Mucosa of gallbladder (tissue), 1 donor: Measurements from ENCODE around the gene MT1B. TPM values are rescaled to one million over a fixed set of nuclear protein-coding genes. Genes with fewer than 3 reads are reported as not detected.
A peak's percentile ranks its signal among the peaks of the same experiment; 100 is the strongest.
"Not testable (repeated sequence)": the region's sequence is repeated elsewhere in the genome, so short reads cannot be mapped to it uniquely, and the experiment has no call there.

Experiments used
- DNase-seq: peaks from one replicate; pipeline ENCODE4 v3.0.0-alpha.2; 2020; ENCODE audit warnings: low spot score
- total RNA-seq: library from RNA; stranded (reverse); gene quantifications from one replicate; pipeline ENCODE4 v1.2.1, GENCODE V29; 2021
- donor health status: DM: no; HTN: no; CAD: no.

The MT1B gene
- total RNA-seq, 1 donor from 2014 or later = not detected

DNA sequence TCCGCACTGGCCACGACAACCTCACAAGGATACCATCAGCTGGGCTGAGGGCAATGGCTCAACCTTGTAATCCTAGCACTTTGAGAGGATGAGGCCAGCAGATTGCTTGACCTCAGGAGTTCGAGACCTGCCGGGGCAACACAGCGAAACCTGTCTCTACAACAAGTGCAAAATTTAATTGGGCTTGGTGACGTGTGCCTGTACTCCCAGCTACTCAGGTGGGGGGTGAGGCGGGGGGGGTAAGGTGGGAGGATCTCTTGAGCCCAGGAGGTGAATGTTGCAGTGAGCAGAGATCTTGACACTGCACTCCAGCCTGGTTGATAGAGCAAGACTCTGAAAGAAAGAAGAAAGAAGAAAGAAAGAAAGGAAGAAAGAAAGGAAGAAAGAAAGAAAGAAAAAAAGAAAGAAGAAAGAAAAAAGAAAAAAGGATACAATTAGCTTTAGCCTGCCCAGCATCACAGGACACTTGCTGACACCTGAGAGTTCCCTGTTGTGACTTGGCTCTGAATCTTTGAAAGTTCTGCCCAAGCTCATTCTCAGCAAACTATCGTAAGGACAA is 31.3 kb upstream of the MT1B start:
- no peak for DNase-seq

GRCh38 chr16:56621665-56622445 is 29.8 kb upstream of the MT1B start:
- DNase-seq = not testable (repeated sequence)

- not testable (repeated sequence) for DNase-seq
Observed at GRCh38 chr16:56623184-56623583, 28.5 kb upstream of the MT1B start.

GRCh38 chr16:56623637-56624036 is 28.0 kb upstream of the MT1B start:
- DNase-seq = no peak

- DNase-seq = peak; percentile 60
Observed at GRCh38 chr16:56625140-56625942, 26.3 kb upstream of the MT1B start, which contains the start of gene MT1E. Gene MT1E, plus strand, starts transcription at chr16:56625781. Its CDS starts 71 bp downstream, at chr16:56625852.

GRCh38 chr16:56625943-56626654 is 25.6 kb upstream of the MT1B start:
- DNase-seq = peak; percentile 57

- no peak for DNase-seq
Observed at GRCh38 chr16:56626685-56627084, 25.0 kb upstream of the MT1B start.

- no peak for DNase-seq
Observed at GRCh38 chr16:56628486-56629350, 23.0 kb upstream of the MT1B start.

DNA sequence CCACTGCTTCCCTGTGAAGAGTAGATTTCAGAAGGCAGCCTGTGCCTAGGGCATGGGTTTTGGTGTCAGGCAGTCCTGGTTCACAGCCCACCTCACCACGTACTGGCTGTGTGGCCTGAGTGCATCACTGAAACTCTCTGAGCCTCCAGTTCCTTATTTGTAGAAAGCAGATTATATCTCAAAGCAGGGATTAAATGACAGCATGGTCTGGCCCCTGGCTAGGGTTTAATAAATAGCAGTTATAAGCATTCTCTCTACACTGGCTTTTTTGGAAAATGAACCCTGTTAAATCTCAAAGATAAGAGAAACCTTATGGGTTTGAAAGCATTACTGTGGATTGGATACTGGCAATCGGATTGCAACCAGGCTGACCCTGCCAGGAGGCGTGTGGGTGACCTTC is 22.2 kb upstream of the MT1B start:
- DNase-seq = no peak

DNA sequence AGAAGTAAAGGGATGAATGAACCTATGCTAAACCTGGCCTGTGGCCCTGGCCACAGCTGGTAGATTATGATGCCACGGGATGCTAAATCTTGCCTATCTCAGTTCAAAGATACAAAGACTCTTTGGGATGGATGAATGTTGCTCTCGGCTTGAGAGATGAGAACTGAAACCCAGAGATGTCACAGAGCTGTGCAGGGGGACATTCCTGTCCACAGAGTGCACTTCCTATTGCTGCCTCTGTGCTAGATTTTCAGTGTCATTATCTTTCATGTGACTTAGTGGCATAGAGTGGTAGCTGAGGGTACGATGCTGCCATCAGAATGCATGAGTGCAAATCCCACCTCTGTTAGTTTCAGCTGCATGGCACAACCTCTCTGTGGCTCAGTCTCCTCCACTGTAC is 21.6 kb upstream of the MT1B start:
- DNase-seq = no peak

- DNase-seq = no peak
Observed at GRCh38 chr16:56631197-56631596, 20.5 kb upstream of the MT1B start.

DNA sequence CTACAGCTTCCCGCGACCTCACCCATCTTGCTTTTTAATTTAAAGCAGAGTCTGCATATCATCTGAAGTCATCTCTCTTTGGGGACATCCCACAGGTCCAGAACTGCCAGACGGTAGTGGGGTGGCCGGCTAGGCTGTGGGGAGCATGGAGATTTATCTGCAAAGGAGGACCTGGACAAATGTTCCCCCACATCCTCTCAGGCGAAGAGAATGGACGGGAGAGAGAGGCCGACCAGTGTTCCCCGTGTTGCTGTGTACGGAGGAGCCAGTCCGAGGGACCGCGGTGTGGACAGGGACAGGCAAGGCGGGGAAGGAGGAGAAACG is 19.9 kb upstream of the MT1B start:
- DNase-seq = no peak

DNA sequence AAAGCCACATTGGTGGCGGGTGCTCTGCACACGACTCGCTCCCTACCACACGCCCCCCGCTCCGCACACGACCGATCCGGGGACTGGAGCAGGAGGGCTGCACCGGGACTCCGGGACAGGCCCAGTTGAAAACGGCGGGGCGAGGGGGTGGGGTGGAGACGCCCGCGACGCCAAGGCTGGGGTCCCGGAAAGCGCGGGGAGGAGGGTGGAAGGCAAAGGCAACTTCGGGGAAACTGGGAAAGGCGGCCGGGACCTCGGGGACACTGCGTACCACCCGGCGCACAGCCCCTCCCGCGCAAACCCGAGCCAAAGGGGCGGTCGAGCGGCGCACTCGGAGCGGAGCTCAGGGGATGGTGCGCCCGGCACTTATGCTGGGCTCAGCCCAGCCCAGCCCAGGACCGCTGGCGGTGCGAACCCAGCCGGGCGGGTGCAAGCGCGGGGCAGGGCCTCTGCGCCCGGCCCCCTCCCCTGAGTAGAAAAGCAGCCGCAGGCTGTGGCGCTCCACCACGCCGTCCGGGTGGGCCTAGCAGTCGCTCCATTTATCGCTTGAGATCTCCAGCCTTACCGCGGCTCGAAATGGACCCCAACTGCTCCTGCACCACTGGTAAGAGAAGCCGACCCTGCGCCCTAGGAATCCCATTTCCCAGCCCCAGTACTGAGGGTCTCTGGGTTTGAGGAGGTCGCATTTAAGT is 19.4 kb upstream of the MT1B start, which contains the start of gene MT1M:
Gene MT1M (plus strand): TSS at position 504 of the 692 bp plus-strand sequence. CDS start 73 bp downstream, at position 577.
- no peak for DNase-seq

DNA sequence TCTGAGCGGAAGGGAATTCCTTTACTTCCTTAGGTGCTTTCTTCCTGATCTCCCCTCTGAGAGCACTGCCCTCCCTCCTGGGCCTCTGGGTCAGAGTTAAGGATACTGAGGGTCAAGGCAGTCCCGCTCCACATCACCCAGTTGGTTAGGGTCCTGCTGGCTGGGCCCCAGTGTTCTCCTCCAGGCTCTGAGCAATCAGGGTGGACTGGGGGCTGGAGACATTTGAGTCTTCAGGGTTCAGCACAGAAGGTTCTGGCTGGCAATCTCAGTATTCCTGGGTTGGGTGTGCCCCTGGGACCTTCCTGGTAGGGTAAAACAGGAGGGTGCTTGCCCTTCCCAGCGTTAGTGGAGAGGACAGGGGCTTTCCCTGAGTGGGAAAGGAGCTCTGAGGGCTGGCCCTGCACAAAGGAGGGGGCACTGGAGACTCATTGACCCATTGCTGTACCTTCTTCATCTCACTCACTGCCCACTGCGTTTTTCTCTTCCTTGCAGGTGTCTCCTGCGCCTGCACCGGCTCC is 18.8 kb upstream of the MT1B start:
- no peak for DNase-seq

GRCh38 chr16:56633535-56633934 is 18.2 kb upstream of the MT1B start:
- DNase-seq = no peak

DNA sequence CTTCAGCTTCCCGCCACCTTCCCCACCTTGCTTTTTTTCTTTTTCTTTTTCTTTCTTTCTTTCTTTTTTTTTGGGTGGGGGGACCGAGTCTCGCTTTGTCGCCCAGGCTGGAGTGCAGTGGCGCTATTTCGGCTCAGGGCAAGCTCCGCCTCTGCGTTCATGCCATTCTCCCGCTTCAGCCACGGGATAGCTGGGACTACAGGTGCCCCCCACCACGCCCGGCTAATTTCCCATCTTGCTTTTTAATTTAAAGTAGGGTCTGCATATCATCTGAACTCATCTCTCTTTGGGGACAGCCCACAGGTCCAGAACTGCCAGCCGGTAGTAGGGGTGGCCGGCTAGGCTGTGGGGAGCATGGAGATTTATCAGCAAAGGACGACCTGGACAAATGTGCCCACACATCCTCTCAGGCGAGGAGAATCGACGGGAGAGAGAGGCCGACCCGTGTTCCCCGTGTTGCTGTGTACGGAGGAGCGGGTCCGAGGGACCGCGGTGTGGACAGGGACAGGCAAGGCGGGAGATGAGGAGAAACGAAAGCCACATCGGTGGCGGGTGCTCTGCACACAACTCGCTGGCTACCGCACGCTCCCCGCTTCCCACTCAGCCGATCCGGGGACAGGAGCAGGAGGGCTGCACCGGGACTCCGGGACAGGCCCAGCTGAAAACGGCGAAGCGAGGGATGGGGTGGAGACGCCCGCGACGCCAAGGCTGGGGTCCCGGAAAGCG is 16.8 kb upstream of the MT1B start:
- DNase-seq = no peak

GRCh38 chr16:56635441-56635967 is 16.2 kb upstream of the MT1B start:
- DNase-seq = no peak

DNA sequence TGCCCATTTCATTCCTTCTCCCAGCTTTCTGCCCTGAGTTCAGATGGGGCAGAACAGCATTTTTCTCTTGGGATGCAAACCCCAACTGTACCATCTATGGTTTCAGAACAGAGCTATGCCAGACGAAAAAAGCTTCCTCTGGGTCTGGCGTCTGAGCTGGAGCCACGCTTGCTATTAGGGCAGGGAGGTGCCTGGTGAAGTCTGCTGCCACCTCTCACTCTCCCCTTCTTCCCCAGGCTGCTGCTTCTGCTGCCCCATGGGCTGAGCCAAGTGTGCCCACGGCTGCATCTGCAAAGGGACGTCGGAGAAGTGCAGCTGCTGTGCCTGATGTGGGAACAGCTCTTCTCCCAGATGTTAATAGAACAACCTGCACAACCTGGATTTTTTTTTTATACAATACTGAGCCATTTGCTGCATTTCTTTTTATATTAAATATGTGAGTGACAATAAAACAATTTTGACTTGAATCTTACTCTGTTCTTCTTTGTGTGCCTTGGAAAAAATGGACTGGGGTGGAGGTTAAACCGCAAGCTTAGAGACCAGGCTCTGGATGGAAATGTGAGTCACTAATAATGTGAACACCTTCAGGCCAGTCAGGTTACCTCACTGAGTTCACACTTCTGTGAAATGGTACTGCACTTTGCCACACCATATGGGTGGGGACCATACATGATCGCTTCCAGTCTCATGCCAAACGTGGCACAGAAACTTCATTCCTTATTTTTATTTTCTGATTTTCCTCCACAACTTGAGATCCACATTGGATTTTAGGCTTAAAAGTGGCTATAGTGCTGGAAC is 14.9 kb upstream of the MT1B start:
- no peak for DNase-seq
